ENCODE results near the gene LASP1. TPM values are rescaled to one million over a fixed set of nuclear protein-coding genes. Genes with fewer than 3 reads are reported as not detected.

The LASP1 gene
- total and polyA plus RNA-seq, 2 donors = 50.3 to 69.4 TPM

DNA sequence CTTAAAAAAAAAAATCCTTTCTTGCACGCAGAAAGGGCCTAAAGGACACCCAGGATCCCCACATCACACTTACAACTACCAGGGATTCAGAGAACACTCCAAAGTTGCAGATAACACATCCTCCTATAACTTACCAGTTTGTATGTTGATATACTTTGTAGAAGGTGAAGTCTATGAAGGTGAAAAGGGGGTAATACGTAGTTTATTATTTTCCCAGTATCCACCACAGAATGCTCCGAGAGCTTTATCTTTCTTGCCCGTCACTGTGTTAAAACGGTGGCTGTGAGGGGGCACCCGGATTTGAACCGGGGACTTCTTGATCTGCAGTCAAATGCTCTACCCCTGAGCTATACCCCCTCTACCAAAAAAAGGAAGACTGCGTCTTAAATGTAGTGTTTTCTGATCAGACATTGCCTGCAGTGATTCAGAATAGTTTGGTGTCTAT is 8.4 kb upstream of the LASP1 start:
- no peak for DNase-seq (ENCODE audit: extremely low spot score)

GRCh38 chr17:38864636-38865398 is 5.0 kb upstream of the LASP1 start:
- WGBS = 62% methylated on average over 11 of the region's 11 CpGs
- Histone ChIP-seq H3K4me3 (ENCODE audit: low read depth, low read length) (no peak overlapping the region), H3K4me1 (ENCODE audit: insufficient read depth) (peaks cover 2% of the 10 kb centered on the region), H3K36me3 (ENCODE audit: insufficient read depth) (no peaks in the 10 kb centered on the region), H3K27ac (ENCODE audit: low read depth) (no peak overlapping the region)
- no peak for DNase-seq (ENCODE audit: extremely low spot score)

More for the DNA sequence above, 8.4 kb upstream of the LASP1 start:
- H3K4me1 ChIP-seq (ENCODE audit: insufficient read depth) = no peaks in the 10 kb centered on the region
- H3K36me3 ChIP-seq (ENCODE audit: insufficient read depth) = no peaks in the 10 kb centered on the region
- WGBS = 23% methylated on average over 8 of the region's 8 CpGs
- no peak overlapping the region for H3K27ac ChIP-seq (ENCODE audit: low read depth)
- no peak overlapping the region for H3K4me3 ChIP-seq (ENCODE audit: low read depth, low read length)

DNA sequence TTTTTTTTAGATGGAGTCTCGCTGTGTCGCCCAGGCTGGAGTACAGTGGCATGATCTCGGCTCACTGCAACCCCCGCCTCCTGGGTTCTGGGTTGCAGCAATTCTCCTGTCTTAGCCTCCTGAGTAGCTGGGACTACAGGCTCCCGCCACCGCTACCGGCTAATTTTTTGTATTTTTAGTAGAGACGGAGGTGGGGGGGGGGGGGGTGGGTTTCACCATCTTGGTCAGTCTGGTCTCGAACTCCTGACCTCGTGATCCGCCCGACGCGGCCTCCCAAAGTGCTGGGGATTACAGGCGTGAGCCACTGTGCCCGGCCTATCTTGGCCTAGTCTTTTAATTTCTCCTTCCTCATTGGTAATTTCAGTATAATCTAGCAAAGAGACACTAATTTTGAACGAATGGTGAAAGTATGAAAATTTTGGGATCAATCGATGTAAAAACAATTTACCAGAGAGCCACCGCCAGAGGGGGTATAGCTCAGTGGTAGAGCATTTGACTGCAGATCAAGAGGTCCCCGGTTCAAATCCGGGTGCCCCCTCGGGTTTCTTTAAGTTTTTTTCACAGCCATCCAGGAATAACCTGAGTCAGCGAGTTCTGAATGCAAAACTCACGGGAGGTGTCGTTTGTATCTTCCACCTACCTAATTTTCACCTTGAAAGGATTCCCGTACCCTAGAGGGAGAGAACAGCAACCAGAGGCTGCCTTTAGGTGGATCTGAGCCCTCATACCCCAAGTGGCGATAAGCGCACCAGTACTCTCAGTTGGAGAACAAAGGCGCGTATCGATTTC is 2.5 kb upstream of the LASP1 start:
- H3K4me1 ChIP-seq (ENCODE audit: insufficient read depth) = peaks cover 2% of the 10 kb centered on the region
- peak overlapping the region; percentile 23 for H3K4me3 ChIP-seq (ENCODE audit: low read depth, low read length)
- peak overlapping the region; percentile 38 for H3K27ac ChIP-seq (ENCODE audit: low read depth)
- DNase-seq (ENCODE audit: extremely low spot score) = no peak
- no peaks in the 10 kb centered on the region for H3K36me3 ChIP-seq (ENCODE audit: insufficient read depth)
- 30% methylated on average over 31 of the region's 31 CpGs for WGBS

DNA sequence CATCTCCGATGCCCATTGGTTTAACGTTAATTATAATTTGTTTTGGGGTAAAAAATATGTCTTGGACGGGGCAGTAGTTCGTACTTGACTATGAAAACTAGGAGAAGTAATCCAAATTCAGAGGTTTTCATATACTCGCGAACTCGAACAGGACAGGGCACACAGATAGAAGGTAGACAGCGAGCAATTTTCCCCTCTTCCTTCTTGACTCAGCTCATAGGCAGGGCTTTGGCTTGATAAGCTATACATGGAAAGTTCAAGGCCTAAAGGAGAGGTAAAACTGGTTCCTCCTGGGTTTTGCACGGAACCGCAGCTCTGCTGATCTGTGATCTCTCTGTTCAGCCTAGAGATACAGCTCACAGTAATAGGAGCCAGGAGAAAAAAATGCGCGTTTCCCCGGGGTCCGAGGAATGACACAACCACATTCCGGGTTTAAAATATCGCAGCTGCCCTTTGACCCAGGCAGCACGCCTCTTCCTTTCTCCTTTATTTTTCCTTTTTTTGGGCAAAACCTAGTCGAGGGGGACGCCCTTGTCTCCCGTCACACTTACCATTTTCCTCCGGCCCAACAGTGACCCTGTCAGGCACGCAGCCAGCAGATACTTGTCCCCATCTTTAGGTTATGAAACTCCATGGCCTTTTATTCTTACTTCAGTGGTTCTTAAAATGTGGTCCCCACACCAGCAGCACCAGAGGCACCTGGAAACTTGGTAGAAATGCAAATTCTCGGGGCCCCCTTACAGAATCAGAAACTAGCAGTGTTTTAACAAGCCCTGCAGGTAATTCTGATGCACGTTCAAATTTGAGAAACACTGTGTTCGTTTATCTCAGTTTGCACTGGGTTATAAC is 1.7 kb upstream of the LASP1 start:
- H3K27ac ChIP-seq (ENCODE audit: low read depth) = peak overlapping the region; percentile 82
- no peaks in the 10 kb centered on the region for H3K36me3 ChIP-seq (ENCODE audit: insufficient read depth)
- peak overlapping the region; percentile 23 for H3K4me3 ChIP-seq (ENCODE audit: low read depth, low read length)
- DNase-seq (ENCODE audit: extremely low spot score) = no peak
- WGBS = 12% methylated on average over 25 of the region's 25 CpGs
- peaks cover 2% of the 10 kb centered on the region for H3K4me1 ChIP-seq (ENCODE audit: insufficient read depth)

DNA sequence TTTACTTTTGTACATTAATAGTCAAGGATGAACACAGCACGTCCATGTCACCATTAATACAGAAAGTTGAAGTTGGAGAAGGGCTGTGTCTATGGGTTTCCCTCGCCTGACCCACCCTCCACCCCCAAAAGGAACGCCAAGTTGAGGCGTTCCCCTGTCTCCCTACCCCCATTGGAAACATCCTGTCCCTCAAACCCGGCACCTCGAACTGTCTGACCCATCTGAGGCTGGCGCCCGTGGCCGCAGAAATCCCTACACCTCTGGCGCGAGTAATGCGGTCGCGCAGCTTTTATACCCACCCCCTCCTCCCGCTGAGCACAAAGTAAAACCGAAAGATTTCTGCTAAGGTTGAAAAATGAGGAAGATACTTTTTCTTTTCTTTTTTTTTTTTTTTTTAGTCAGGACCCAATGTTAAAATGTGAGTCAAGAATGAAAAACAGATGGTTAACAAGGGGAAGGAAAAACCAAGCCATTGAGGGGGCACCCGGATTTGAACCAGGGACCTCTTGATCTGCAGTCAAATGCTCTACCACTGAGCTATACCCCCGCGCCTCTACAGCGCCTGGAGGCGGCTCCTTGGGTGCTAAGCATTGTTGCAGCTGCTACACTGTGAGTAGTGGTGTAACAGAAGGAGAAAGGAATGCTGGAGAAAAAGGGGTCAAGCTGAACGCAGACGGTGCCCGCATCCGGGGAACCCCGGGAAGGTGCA is 887 bp upstream of the LASP1 start:
- Histone ChIP-seq H3K4me3 (ENCODE audit: low read depth, low read length) (peak overlapping the region; percentile 95), H3K27ac (ENCODE audit: low read depth) (peak overlapping the region; percentile 82), H3K4me1 (ENCODE audit: insufficient read depth) (peaks cover 2% of the 10 kb centered on the region), H3K36me3 (ENCODE audit: insufficient read depth) (no peaks in the 10 kb centered on the region)
- under 1% methylated on average over 26 of the region's 26 CpGs for WGBS
- peak; percentile 87 for DNase-seq (ENCODE audit: extremely low spot score)

DNA sequence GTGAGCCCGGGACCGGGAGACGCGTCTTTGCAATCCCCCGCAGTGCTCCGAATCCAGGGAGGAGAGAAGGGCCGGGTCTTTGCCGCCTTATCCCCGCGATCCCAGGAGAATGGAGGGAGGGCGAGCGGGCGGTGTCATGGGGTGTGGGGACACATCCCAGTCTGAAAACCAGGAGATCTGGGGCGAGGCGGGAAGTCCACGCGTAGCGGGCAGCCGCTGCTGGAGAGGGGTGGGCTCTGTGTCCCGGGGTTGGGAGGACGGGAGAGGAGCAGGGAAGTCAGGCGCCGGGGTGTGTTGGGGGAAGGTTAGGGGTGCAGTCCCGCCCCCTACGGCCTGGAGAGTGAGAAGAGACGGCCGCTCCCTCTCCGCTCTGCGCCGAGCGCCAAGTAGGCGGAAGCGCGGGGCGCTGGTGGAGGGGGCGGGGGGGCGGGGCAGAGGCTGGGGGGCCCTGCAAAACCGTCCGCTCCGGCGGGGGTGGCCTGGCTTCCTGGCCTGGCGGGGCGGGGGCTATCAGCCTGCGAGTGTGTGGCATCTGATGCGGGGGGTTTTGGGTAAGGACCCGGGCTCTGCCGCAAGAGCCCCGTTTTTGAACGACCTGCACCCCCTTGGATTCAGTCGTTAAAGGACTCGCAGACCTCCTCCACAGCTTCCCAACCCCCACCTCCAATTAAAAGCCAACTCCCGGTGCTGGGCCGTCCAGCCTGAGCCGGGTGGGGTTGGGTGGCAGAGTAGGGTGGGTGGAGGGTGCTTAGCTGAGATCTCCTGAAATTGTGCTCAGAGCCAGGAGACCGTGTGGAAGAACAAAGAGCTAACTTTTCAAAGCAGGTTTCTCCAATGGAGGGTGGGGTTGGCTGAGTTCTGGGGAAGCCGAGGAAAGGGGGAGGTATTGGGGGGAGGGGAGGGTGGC is 654 bp downstream of the LASP1 start:
- under 1% methylated on average over 54 of the region's 56 CpGs for WGBS
- H3K27ac ChIP-seq (ENCODE audit: low read depth) = peak overlapping the region; percentile 94
- H3K4me3 ChIP-seq (ENCODE audit: low read depth, low read length) = peak overlapping the region; percentile 95
- H3K4me1 ChIP-seq (ENCODE audit: insufficient read depth) = peaks cover 2% of the 10 kb centered on the region
- no peaks in the 10 kb centered on the region for H3K36me3 ChIP-seq (ENCODE audit: insufficient read depth)
- no peak for DNase-seq (ENCODE audit: extremely low spot score)

DNA sequence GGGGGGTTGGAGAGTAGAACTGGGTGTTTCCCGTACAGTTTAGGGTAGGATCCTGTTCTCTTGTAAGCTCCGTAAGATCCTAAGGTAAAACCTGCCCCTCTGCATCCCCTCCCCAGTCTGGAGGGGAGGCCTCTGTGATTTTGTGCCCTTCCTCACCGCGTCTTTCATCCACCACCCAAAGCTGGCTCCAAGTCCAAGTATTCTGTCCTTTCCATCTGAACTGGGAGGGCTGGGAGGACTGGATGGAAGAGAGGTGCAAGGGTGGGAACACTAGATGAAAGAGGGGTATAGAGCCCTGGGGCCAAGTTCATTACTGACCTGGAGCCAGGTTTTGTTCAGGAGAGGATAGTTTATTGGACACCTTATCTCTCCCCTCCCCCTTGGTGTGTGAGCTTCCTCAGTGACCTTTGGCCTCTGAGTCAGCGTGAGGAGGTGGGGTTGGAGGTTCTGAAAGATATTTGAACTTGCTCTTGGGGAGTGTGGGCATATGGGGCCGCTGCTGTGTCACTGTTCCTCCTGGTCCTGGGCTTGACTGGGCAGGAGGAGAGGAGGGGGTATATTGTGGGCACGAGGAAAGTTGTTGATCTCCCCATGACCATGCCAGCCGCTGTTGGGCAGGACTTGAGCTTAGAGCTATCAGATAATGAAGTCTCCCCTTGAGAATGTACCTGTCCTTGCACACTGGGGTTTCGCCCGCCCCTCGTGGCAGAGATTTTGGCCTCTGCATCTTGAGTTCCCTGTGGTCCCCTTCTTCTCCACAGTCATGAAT is 1.6 kb downstream of the LASP1 start:
- Histone ChIP-seq H3K36me3 (ENCODE audit: insufficient read depth) (no peaks in the 10 kb centered on the region), H3K4me3 (ENCODE audit: low read depth, low read length) (peak overlapping the region; percentile 95), H3K4me1 (ENCODE audit: insufficient read depth) (peaks cover 2% of the 10 kb centered on the region), H3K27ac (ENCODE audit: low read depth) (peak overlapping the region; percentile 26)
- no peak for DNase-seq (ENCODE audit: extremely low spot score)
- 15% methylated on average over 11 of the region's 11 CpGs for WGBS

- no peaks in the 10 kb centered on the region for H3K36me3 ChIP-seq (ENCODE audit: insufficient read depth)
- H3K4me3 ChIP-seq (ENCODE audit: low read depth, low read length) = peak overlapping the region; percentile 95
- DNase-seq (ENCODE audit: extremely low spot score) = no peak
- H3K4me1 ChIP-seq (ENCODE audit: insufficient read depth) = peaks cover 2% of the 10 kb centered on the region
- H3K27ac ChIP-seq (ENCODE audit: low read depth) = peak overlapping the region; percentile 26
- 35% methylated on average over 5 of the region's 5 CpGs for WGBS
Measured at GRCh38 chr17:38872027-38872511, 2.2 kb downstream of the LASP1 start.

GRCh38 chr17:38872671-38873385 is 3.0 kb downstream of the LASP1 start:
- 40% methylated on average over 9 of the region's 9 CpGs for WGBS
- H3K4me3 ChIP-seq (ENCODE audit: low read depth, low read length) = no peak overlapping the region
- no peak for DNase-seq (ENCODE audit: extremely low spot score)
- H3K4me1 ChIP-seq (ENCODE audit: insufficient read depth) = no peaks in the 10 kb centered on the region
- no peak overlapping the region for H3K27ac ChIP-seq (ENCODE audit: low read depth)
- no peaks in the 10 kb centered on the region for H3K36me3 ChIP-seq (ENCODE audit: insufficient read depth)

GRCh38 chr17:38873640-38874380 is 4.0 kb downstream of the LASP1 start:
- Histone ChIP-seq H3K4me1 (ENCODE audit: insufficient read depth) (no peaks in the 10 kb centered on the region), H3K4me3 (ENCODE audit: low read depth, low read length) (no peak overlapping the region), H3K27ac (ENCODE audit: low read depth) (no peak overlapping the region), H3K36me3 (ENCODE audit: insufficient read depth) (peaks cover 2% of the 10 kb centered on the region)
- no peak for DNase-seq (ENCODE audit: extremely low spot score)
- 42% methylated on average over 9 of the region's 9 CpGs for WGBS
